Measurements from ENCODE around the gene SIRT3.
A peak's percentile ranks its signal among the peaks of the same experiment; 100 is the strongest.
"Not testable (repeated sequence)": the region's sequence is repeated elsewhere in the genome, so short reads cannot be mapped to it uniquely, and the experiment has no call there.

The SIRT3 gene

GRCh38 chr11:203056-203944 is 32.8 kb downstream of the SIRT3 start:
- no peak for DNase-seq

GRCh38 chr11:202490-202889 is 33.7 kb downstream of the SIRT3 start:
- no peak for DNase-seq

GRCh38 chr11:201966-202365 is 34.2 kb downstream of the SIRT3 start:
- peak in 1 of 2 donors; percentile 21 for DNase-seq

GRCh38 chr11:200224-201003 is 35.7 kb downstream of the SIRT3 start:
- DNase-seq = no peak

GRCh38 chr11:199782-200181 is 36.4 kb downstream of the SIRT3 start:
- no peak for DNase-seq

- DNase-seq = no peak
Measured at GRCh38 chr11:199004-199581, 37.0 kb downstream of the SIRT3 start.

GRCh38 chr11:198236-198806 is 37.8 kb downstream of the SIRT3 start:
- no peak for DNase-seq

GRCh38 chr11:197741-198235 is 38.4 kb downstream of the SIRT3 start:
- DNase-seq = no peak

- no peak for DNase-seq
Measured at GRCh38 chr11:196786-197731, 39.1 kb downstream of the SIRT3 start.

- DNase-seq = not testable (repeated sequence)
Measured at GRCh38 chr11:193481-193880, 42.7 kb downstream of the SIRT3 start.

- DNase-seq = not testable (repeated sequence)
Measured at GRCh38 chr11:192674-193128, 43.4 kb downstream of the SIRT3 start, which contains the start of gene SCGB1C1. Gene SCGB1C1, plus strand, starts transcription at chr11:193078. Its CDS starts 22 bp downstream, at chr11:193100.

- not testable (repeated sequence) for DNase-seq
Measured at GRCh38 chr11:191490-192478, 44.4 kb downstream of the SIRT3 start.

GRCh38 chr11:190546-190945 is 45.6 kb downstream of the SIRT3 start:
- DNase-seq = not testable (repeated sequence)

- not testable (repeated sequence) for DNase-seq
Measured at GRCh38 chr11:189843-190311, 46.3 kb downstream of the SIRT3 start.

- DNase-seq = not testable (repeated sequence)
Measured at GRCh38 chr11:189200-189783, 46.9 kb downstream of the SIRT3 start.

GRCh38 chr11:180242-180641 is 55.9 kb downstream of the SIRT3 start:
- DNase-seq = not testable (repeated sequence)
